HG03108 (cell line): ENCODE data around the gene NCAPG2.

Experiments used
- ATAC-seq: cut with Tn5 transposase; IDR thresholded peaks from one replicate; pipeline ENCODE4 v1.9.1; 2021; ENCODE audit warnings: moderate library complexity; ENCODE audit not compliant: unreplicated experiment

The NCAPG2 gene

GRCh38 chr7:158735935-158736334 is 31.3 kb upstream of the NCAPG2 start:
- ATAC-seq, result no peak

- ATAC-seq, result no peak
Observed at GRCh38 chr7:158734861-158735260, 30.3 kb upstream of the NCAPG2 start.

- no peak for ATAC-seq
Observed at GRCh38 chr7:158733775-158734494, 29.3 kb upstream of the NCAPG2 start.

- no peak for ATAC-seq
Observed at GRCh38 chr7:158733220-158733519, 28.6 kb upstream of the NCAPG2 start.

GRCh38 chr7:158732494-158733219 is 28.1 kb upstream of the NCAPG2 start:
- ATAC-seq, result no peak

- no peak for ATAC-seq
Observed at GRCh38 chr7:158731761-158732160, 27.2 kb upstream of the NCAPG2 start.

GRCh38 chr7:158730383-158731346 is 26.1 kb upstream of the NCAPG2 start:
- ATAC-seq, result no peak

GRCh38 chr7:158729646-158730382 is 25.2 kb upstream of the NCAPG2 start:
- no peak for ATAC-seq

DNA sequence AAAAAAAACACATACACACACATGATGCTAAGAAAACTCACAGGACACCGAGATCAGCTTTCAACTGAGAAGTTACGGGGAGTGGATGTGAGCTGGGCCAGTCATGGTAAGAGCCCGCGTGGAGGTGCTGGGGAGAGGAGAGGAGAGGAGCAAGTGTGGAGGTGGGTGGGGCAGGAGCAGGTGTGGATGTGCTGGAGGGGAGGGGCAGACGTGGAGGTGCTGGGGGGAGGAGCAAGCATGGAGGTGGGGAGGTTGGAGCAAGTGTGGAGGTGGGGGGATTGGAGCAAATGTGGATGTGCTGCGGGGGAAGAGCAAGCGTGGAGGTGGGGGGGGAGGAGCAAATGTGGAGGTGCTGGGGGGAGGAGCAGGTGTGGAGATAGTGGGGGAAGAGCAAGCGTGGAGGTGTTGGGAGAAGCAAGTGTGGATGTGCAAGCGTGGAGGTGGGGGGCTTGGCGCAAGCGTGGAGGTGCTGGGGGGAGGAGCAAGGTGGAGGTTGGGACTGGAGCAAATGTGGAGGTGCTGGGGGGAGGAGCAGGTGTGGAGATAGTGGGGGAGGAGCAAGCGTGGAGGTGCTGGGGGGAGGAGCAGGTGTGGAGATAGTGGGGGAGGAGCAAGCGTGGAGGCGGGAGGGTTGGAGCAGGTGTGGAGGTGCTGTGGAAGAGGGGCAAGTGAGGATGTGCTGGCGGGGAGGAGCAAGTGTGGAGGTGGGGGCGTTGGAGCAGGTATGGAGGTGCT is 24.5 kb upstream of the NCAPG2 start:
- ATAC-seq, result no peak

GRCh38 chr7:158727690-158728089 is 23.1 kb upstream of the NCAPG2 start:
- ATAC-seq, result no peak

DNA sequence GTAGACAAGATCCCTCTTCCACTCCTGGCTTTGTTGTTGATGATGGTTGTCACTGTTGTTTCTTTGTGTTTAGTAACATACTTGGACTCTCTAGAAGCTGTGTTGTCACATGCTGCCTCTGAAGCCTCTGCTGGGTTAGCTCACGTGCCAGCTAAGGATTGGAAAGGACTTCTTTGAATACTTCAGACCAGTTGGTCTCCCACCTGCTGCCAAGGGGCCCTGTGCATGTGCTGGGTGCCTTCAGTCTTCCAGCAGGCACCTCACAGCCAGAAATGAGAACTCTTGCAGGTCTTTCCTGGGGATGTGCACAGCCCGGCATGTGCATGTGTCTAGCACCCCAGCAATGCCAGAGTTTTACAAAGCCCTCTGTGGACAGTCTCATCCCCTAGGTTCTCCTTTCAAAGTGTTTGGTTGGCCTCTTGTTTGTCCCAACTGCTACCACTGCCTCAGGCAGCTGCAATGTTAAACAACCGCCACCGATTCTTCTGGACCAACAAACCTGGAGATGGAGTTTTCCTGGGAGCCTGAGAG is 21.7 kb upstream of the NCAPG2 start:
- ATAC-seq, result no peak

- no peak for ATAC-seq
Observed at GRCh38 chr7:158725506-158725800, 20.8 kb upstream of the NCAPG2 start.

GRCh38 chr7:158724658-158725505 is 20.3 kb upstream of the NCAPG2 start:
- no peak for ATAC-seq

DNA sequence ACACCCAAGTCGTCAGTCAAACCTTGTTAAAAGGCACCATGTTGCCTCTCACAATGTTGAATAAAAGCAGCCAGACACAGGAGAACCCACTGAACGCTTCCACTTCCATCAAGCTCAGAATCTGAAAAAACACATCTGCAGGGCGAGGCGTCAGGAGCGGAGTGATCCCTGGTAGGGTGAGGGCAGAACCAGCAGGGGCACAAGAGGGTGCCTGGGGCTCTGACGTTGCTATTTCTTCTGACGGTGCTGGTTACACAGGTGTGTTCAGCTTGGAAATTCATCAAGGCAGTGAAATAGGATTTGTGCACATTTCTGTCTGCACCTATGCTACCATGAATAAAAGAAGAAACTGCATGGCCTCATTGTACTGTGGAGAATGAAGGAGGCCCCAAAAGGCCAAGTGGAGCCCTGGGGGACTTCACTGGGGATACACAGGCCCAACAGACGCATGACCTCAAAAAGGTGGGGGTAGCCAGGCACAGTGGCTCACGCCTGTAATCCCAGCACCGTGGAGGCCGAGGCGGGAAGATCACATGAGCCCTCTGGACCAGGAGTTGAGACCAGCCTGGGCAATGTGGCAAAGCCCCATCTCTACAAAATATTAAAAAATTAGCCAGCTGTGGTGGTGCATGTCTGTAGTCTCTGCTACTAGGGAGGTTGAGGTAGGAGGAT is 19.2 kb upstream of the NCAPG2 start:
- ATAC-seq, result no peak

DNA sequence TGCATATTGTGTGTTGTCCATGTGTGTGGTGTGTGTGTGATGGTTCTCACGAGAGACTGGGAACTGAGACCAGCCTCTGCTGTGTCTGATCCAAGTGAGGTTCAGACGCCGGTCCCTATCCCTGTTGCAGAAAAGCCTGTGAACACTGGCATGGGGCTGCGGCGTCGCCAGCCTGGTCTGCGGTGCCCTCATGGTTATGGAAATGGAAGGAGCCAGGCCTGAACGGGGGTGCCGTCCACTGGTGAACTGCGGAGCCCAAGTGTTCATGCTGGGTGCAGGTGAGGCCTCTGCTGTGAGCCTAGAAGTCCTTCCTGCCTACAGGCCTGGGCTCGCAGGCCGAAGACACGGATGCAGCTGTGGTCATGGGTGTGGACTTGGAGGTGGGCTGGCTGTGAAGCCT is 18.7 kb upstream of the NCAPG2 start:
- ATAC-seq, result no peak

DNA sequence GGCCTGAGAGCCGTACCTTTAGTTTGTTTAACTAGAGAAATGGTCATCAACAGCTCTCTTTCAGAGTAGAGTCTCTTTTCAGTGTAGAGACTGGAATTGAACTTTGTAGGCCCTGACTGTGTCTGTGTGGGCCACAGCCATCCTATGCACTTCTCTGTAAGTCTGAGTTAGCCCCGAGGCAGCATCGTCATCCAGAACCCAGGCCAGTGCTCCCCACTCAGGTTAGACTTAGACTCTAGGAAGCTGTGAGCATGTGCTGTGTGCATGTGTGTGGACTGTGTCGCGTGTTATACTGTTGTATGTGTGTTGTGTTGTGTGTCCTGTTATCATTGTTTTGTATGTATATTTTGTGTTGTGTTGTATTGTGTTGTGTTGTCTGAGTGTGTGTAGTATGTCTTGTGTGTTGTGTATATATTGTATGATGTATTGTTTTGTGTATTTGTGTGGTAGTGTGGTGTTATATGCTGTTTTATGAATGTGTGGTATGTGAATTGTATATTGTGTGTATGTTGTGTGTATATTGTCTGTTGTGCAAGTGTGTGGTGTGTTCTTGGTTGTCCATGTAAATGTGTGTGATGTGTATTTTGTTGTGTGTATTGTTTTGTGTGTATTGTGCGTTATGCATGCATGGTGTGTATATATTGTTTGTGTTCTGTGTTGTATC is 18.1 kb upstream of the NCAPG2 start:
- no peak for ATAC-seq

- no peak for ATAC-seq
Observed at GRCh38 chr7:158720112-158720511, 15.5 kb upstream of the NCAPG2 start.

GRCh38 chr7:158716802-158717201 is 12.2 kb upstream of the NCAPG2 start:
- no peak for ATAC-seq
